NCI-H446 (cell line): Measurements from ENCODE around the gene CCND3.
"Not testable (repeated sequence)": the region's sequence is repeated elsewhere in the genome, so short reads cannot be mapped to it uniquely, and the experiment has no call there.

Source experiments
- DNase-seq, 2 experiments: peaks; one replicate each; lab custom pipeline; 2025; lab: John Stamatoyannopoulos, UW

CCND3 gene

DNA sequence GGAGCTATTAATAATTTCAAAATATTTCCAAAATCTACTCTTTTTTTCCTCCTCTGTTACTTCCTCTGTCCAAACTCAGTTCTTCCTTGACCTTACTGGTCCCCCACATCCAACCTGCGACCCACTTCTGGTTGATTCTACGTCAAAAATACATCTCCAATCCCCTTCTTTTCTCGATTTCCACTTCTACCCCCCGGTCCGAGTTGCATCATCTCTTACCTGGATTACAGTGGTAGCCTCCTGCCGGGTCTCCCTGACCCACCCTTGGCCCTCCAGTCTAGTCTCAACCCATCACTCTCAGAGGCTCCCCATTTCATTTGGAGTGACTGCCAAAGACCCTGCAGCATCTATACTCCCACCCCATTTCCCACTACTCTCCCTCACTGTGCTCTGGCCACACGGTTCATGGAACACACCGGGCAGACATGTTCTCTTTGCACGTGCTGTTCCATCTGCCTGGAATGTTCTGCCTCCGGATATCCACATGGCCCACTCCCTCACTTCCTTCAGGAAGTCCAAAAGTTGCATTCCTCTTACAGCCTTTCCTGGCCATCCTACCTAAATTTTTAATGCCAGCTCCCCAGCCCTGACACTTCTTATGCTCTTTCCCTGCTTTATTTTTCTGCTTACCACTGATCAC lies 6.1 kb upstream of the CCND3 start:
- DNase-seq: no peak

DNA sequence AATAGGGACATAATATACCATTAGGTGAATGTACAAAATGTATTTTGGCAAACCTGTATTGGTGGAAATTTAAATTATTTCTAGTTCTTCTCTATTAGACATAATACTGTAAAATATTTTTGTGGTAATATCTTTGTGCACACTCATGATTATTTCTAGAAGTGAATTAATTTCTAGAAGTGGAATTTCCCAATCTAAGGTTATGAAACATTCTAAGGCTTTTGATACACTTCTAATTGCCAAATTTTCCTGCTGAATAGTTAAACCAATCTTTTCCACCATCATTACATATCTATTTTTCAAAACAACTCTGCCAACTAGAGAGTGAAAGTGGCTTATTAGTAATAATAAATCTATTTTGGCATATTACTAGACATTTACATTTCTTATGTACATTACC lies 1.8 kb upstream of the CCND3 start:
- no peak for DNase-seq

DNA sequence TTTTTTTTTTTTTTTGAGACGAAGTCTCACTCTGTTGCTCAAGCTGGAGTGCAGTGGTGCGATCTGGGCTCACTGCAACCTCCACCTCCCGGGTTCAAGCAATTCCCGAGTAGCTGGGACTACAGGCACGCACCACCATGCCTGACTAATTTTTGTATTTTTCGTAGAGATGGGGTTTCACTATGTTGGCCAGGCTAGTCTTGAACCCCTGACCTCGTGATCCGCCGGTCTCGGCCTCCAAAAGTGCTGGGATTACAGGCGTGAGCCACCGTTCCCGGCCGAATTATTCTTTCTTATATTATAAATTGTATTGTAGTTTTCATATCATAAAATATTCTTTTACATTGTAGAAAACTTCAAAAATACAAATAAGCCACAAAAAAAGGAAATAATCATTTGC lies 1.3 kb upstream of the CCND3 start:
- not testable (repeated sequence) for DNase-seq

DNA sequence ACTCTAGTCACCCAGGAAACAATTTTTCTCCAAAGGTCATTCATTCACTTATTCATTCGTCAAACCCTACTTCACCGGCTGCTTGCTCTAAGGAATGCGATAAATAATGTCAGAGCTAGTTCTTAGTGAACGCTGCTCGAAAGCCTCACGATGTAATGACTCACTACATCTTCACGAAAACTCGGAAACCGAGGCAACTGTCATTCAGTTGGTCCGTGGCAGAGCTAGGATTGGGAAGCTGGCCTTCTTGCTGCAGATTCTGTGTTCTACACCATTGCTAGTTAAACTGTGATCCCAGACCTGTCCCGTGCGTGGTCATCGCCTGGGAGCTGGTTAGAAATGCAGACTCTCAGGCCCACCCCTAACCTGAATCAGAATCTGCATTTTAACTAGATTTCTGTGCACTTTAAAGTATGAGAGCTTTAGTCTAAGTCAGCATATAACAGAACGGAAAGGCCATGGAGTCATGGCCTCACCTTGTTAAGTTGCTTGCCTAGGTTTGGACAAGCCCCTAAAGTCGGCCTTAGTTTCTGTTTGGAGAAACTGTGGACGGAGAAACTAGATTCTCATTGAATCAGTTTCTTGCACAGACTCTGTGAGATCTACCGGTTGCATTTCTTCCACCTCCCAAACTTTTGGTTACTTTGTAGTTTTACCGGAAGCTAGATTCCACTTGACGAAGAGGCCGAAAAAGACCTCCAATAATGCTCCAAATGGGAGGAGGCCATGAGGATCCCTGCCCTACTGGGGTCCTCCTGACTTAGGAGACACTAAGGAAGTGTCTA lies 651 bp upstream of the CCND3 start:
- DNase-seq: no peak

DNA sequence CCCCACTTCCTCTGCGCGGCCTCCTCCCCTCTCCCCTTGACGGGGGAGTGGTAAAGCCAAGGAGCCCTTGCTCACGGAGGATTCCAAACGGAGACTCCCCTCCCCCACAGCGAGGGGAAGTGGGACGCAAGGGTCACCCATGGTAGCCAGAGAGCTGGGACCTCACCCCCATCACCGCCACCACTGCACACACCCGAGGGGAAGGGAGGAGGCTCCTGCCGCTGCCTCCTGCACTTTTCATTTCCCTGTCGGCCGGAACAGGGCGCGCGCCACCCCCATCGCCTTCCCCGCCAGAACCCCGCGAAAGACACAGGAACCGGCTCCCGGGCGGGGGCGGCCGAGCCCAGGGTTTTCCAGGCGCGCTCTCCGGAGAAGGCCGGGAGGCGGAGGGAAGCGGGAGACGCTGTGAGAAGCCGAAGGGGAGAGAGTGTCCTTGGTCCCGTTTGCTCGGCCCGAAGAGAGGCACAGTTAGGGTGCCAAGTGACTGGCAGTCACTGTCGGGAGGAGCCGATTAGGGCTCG lies 789 bp downstream of the CCND3 start:
- DNase-seq: no peak

DNA sequence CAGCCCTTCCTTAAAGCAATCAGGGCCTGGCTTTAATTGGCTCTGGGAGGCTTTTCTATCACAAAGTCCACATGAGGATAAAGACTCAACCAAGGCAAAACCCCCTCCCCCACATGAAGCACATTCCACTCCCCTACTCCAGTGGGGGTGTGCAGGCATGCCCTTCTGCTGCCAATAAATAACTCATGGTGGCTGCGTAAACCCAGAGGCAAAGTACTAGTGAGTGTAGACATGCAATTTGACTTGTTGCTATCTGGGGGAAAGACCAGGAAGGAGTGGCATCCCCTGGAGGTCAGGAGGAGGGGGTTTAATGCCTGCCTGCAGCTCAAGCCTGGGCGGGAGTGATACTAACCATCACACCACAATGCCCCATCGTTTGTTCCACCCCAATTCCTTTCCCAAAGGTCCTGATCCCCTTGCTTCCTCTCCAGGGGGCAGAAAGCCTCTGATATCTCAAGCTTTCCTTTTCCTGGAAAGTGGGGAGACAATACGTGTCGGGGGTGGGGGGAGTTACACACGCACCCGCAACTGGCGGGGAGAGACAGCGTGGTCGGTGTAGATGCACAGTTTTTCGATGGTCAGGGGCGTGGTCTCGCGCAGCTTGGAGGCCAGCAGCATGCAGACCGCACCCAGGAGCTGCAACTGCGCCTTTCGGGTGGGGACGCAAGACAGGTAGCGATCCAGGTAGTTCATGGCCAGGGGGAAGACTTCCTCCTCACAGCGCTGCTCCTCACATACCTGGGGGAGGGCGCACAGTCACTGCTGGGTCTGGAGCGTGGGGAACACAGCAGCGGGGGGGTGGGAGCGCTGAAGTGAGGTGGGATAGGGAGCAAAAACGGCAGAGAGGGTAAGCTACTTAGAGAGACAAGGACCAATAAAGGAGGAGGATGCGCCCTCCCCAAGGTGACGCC lies 1.5 kb downstream of the CCND3 start:
- no peak for DNase-seq

DNA sequence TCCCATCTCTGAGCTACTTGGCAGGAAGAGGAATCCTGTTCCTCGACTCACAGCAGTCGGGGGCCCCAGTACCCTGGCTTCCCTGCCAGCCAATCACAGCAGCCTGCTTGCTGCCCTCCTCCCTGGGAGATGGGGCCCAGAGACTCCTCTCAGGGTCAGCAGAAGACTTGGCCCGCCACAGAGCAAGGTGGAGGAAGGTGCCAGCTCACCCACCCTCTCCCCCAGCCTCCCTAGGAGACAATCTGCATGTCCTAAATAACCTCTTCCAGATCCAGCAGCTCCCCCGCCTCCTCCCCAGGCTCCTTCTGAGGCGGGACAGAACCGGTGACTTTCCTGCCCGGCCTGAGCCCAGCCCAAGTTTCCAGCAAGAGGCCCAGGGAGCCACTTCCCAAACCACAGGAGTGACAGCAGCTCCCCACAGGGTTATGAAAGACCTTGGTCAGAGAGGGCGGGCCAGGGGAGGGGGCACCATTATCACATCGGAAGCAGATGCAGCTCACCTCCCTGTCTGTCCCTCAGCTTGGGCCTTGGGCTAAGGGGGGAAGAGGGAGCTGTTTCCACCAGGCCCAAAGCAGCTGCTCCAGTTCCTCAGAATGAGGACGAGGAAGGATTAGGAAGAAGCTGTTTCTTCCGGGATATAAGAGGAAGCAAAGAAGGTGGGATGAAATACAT lies 2.3 kb downstream of the CCND3 start:
- no peak for DNase-seq

DNA sequence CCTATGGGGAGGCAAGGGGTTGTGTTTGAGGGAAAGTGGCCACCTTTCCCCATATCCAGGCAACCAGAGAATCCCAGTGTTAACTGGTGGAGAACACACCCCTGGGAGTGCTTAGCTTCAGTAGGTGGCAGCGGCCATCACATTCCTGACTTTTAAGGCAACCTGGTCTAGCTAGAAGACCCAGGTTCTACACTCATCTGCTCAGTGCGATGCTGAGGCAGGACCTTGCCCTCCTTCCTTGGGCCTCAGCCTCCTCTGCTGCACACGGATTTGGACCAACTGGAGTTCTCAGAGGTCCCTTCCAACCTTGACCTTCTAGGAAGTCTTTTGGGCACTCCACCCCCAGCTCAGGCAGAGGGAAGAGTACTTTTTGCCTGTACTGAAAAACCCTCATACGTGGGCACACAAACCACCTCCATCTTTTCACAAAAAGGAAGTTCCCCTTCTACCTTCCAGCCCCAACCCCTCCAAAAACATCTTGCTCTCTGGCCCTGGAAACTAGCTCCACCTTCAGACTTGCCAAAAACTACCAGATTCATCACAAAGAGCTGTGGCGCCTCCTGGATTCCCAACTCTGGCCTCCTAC lies 2.9 kb downstream of the CCND3 start:
- peak in 1 of 2 experiments; percentile 18 for DNase-seq

DNA sequence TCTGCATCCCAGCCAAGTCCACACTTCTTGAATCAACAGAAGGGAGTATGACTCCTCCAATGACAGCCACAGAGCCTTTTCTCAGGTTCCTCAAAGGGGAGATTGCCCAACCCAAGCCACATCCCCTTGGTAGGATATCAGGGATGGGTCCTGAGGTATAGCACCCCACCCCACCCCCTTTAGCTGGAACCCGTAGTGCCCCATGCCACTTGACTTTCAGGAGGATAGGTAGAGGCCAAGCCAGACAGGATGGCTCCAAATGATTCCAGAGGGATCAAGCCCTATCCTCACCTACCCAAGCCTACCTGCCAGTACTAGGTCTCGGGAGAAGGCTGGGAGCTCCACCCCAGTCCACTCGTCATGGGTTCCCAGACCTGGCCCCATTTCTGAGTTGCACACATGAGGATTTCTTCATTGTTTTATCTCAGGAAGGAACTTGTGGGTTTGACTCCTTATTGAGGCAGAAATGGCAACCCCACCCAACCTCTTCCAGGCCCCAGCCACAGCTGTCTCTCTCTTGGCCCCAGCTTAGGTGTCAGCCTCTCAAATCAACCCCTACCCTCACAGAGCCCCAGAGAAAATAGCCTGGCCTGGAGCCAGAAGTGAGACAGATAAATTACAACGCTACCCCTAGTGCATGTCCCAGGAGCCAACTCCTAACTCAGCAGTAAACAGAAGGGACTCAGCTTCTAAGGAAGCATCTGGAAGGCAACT lies 3.6 kb downstream of the CCND3 start:
- no peak for DNase-seq

DNA sequence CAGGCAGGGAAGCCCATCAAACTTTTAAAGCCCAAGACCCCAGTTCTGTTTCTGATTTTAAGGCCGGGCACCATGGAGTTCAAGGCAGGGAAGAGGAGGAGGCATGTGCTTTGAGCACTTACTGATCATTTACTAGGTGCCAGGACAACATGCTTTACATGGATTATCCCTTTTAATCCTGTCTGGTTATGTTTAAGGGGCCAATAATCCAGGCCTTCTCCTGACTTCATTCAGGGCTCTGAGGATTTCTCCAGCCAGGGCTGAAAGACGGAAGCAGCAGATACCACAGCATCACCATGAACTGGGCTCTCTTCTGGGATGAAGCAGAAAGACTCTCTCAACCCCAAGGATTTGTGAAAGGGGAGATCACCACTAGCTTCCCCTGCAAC lies 4.1 kb downstream of the CCND3 start:
- no peak for DNase-seq

DNA sequence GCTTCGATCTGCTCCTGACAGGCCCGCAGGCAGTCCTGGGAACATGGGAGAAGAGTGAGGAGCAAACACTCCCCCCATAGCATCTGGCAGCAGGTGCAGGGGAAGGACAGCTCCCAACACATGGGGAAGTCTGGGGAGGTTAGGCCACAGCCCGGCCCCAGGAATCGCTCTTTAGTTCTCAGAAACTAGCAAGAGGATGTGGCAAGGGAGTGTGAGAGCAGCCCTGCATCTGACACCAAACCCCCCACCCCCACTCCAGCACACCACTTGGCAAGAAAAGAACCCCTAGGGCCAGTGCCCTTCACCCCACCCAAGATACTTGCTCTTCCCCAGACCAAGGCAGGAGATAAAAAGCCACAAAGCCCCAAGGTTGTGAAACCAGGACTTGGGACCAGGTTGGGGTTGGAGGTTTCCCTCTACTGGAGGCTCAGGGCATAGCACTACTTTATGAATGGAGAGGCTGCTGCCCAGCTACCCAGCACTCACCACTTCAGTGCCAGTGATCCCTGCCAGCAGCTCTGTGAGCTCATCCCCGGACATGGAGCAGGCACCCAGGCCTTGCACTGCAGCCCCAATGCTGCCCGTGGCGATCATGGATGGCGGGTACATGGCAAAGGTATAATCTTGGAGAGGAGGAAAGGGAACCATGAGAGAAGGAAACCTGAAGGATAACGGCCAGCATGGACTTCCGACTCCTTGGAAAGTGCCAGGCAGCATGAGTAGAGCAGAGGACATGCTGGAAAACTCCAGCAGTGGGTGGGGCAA lies 5.4 kb downstream of the CCND3 start:
- peak; percentile 33 to 83 for DNase-seq

DNA sequence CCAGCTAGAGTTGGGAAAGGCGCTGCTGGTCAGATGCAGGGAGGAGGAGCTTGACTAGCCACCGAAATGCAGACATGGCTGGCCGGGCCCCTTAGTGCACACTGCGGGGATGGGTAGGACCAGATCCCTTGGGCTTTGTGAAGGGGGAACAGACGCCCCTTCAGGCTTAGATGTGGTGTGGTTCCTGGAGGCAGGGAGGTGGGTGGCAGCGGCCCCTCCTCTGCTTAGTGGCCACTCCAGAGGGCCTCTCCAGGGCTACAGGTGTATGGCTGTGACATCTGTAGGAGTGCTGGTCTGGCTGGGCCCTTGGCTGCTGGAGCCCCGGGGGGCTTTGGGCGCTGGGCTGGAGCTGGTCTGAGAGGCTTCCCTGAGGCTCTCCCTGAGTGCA lies 5.9 kb downstream of the CCND3 start:
- DNase-seq: no peak

DNA sequence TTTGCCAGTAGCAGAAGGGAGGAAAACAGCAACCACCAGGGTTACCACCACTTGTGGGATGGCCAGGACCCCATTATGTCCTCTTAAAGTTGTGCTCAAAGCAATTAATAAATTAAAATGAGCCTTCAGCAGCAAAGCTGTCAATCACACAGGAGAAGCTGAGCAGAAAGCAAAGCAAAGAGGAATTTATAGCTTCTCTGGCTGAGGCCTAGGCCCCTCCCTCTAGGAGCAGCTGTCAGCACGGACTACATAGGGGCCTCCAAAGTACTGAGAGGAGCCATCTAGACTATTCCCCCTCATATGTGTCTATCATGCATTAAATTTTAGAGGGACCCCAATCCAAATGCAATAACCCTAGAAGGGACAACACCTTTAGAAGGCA lies 6.4 kb downstream of the CCND3 start:
- DNase-seq: no peak

DNA sequence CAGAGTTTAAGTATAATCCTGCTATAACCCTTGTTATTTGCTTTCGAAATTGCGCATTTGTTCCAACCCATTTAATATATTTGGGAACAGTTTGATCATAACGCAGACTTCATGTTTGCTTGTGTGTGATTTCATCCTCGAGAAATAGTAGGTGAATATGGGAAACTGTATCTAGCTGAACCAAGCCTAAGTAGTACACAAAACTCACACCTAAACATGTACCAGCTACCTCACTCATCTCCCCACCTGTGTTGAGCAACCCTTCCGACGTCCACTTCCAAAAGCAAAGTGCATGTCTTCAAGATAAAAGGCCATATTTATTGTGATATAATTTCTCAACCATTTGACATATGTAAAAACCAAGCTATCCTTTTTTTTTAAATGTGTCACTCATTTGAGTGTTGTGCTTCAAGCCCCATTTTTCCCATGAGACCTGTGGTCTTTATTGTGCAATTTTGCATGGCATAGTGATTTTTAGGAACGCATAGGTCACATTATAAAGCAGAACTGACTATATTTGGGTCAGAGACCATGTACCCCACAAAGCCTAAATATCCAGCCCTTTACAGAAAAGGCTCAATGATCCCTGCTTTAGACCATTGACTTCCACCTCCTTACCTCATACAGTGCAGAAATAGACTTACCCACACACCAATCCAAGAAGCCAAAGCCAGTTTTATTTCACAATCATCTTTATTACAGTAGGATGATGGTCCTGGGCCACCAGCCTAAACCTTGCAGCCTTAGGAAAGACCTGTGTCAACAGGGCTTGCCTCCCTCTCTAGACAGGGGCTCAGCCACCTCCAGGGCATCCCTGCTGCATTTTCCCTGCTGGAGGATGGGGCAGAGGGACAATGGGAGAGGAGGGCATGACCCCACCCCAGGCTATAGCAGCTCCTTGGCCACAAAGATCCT lies 7.1 kb downstream of the CCND3 start:
- DNase-seq: no peak

DNA sequence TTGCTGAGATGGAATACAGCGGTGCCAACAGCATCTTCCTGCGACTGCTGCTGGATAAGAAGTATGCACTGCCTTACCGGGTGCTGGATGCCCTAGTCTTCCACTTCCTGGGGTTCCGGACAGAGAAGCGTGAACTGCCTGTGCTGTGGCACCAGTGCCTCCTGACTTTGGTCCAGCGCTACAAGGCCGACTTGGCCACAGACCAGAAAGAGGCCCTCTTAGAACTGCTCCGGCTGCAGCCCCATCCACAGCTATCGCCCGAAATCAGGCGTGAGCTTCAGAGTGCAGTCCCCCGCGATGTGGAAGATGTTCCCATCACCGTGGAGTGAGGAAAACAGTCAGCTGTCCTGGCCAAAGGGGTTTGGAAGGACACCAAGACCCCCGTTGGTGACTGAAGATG lies 9.2 kb downstream of the CCND3 start:
- no peak for DNase-seq

DNA sequence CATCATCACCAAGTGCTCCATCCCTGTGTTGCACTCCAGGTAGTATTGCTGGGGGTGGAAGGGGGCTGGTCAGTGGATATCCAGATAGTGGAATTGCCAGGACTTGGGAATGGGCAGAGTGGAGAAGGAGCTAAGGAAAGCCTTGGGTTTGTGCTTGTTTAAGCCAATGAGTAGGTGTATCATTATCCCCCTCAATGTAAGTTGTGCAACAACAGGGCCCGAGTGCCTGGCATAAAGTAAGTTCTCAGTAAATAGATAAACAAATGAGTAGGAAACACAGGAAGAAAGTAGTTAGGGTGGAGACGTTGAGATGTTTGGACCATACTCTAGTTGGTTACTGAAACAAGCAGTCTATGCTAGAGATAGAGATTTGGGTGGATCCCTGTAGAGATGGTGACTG lies 9.8 kb downstream of the CCND3 start:
- no peak for DNase-seq

DNA sequence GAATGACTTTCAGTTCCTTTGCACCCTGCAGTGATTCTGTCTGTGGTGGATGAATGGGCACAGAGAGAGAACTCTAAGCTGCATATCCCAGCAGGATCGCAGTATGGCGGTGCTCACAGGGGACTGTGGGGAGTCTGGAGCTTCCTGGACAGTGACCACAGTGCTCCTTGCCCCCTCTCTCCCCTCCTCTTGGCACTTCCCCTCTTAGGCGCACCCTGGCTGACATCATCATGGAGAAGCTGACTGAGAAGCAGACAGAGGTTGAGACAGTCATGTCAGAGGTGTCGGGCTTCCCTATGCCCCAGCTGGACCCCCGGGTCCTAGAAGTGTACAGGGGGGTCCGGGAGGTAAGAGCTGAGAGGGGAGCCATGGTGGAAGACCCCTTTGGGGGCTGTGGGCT lies 11.7 kb downstream of the CCND3 start:
- no peak for DNase-seq

DNA sequence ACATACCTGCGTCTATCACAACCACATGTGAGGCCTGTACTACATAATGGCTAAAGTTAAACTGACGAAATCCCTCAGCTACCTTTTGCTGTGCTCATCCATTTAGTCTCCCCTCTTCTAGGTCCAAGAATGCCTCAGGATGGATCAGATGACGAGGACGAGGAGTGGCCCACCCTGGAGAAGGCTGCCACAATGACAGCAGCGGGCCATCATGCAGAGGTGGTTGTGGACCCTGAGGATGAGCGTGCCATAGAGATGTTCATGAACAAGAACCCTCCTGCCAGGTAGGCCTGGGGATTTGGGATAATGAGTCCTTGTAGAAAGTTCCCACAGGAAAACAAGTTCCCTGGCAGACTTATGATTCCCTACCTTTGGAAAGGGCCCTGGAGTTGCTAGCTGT lies 14.4 kb downstream of the CCND3 start:
- no peak for DNase-seq

DNA sequence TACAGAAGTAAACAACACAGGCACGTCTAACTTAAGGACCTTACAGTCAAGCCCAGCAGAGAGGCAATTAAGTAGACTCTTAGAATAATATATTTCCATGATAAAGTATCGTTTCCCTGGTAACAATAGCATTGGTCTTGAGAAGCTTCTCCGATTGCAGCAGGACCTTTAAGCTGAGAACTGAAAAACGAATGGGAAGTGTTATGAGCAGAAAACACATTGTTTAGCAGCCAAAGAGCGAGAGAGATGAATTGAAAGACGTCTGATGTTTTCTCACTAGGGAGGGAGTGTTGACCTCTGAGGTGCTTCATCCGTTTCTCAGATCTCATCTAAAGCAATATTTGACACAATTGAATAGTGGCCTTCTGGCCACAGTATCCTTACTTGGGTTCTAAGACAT lies 19.5 kb downstream of the CCND3 start:
- no peak for DNase-seq
